NB4 (cell line): ENCODE data around the gene AGBL4.

ENCODE experiments used
- TF ChIP-seq, protein P1 (sequence below): IDR thresholded peaks from one replicate; pipeline ENCODE4 v1.5.1; 2012; ENCODE audit warnings: low read depth, low read length
- TF ChIP-seq, protein P2 (sequence below): IDR thresholded peaks from 2 replicates; pipeline ENCODE4 v1.6.1; 2011; ENCODE audit warnings: low read depth, low read length

DNA sequence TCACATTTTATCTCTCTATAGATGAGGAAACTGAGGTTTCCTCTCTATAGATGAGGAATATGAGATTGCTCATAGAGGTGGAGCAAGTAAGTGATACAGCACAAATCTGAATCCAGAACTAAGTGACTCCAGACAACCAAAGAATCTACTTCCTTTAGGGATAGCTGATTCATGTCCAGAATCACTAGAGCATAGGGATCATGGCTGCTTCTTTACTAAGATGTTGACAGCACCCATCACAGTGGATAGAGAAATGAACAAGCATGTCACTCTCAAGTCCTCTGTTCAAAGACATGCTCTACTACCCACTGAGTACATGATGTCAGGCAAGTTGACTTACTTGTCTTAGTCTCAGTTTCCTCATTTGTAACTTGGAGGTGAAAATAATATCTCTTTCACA is 1435.7 kb downstream of the AGBL4 start:
- TF ChIP-seq, protein P1, sequence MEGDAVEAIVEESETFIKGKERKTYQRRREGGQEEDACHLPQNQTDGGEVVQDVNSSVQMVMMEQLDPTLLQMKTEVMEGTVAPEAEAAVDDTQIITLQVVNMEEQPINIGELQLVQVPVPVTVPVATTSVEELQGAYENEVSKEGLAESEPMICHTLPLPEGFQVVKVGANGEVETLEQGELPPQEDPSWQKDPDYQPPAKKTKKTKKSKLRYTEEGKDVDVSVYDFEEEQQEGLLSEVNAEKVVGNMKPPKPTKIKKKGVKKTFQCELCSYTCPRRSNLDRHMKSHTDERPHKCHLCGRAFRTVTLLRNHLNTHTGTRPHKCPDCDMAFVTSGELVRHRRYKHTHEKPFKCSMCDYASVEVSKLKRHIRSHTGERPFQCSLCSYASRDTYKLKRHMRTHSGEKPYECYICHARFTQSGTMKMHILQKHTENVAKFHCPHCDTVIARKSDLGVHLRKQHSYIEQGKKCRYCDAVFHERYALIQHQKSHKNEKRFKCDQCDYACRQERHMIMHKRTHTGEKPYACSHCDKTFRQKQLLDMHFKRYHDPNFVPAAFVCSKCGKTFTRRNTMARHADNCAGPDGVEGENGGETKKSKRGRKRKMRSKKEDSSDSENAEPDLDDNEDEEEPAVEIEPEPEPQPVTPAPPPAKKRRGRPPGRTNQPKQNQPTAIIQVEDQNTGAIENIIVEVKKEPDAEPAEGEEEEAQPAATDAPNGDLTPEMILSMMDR: no peak
- TF ChIP-seq, protein P2, sequence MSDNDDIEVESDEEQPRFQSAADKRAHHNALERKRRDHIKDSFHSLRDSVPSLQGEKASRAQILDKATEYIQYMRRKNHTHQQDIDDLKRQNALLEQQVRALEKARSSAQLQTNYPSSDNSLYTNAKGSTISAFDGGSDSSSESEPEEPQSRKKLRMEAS: no peak
